Testis (tissue), 3 donors: ENCODE data around the gene PTPN13. TPM values are rescaled to one million over a fixed set of nuclear protein-coding genes. Genes with fewer than 3 reads are reported as not detected.

Source experiments
- DNase-seq: peaks from one replicate; pipeline ENCODE4 v3.0.0-alpha.2; 2019
- H3K27ac ChIP-seq, 2 donors: fragments of 200-600 bp; sonication (generic); one replicate each; pipeline ENCODE4 v1.5.1; 2019
- H3K27me3 ChIP-seq: fragments of 200-600 bp; sonication (generic); one replicate; pipeline ENCODE4 v1.5.1; 2019
- H3K36me3 ChIP-seq: fragments of 200-600 bp; sonication (generic); one replicate; pipeline ENCODE4 v1.5.1; 2017; ENCODE audit warnings: low read depth; ENCODE audit errors: missing control alignments
- H3K4me1 ChIP-seq: fragments of 200-600 bp; sonication (generic); one replicate; pipeline ENCODE4 v1.5.1; 2019
- H3K4me3 ChIP-seq, 2 donors: fragments of 200-600 bp; sonication (generic); one replicate each; pipeline ENCODE4 v1.5.1; 2017 to 2019
- H3K9me3 ChIP-seq: fragments of 200-600 bp; sonication (generic); one replicate; pipeline ENCODE4 v1.5.1; 2017
- POLR2A ChIP-seq: fragments of 450-650 bp; IDR thresholded peaks from one replicate; pipeline ENCODE4 v1.6.1; 2017; ENCODE audit warnings: antibody characterized with exemption, mild to moderate bottlenecking, moderate library complexity
- WGBS, 2 donors: methylation state at CpG; one replicate each; pipeline ENCODE4 v1.1.5; 2018; 5-methylcytosine and 5-hydroxymethylcytosine counted together
- intact Hi-C: fragments of 100-400 bp; cut with DNase I; formaldehyde crosslinking; loops from one replicate; pipeline ENCODE4 v1.15.1; 2023; ENCODE audit warnings: low total_unique reads
- polyA plus RNA-seq: library from polyadenylated mRNA; stranded (reverse); fragments of 350-450 nt; fragmentation: Illumina TruSeq; extraction: RNeasy Lipid Tissue Mini Kit (QIAGEN cat#74804); gene quantifications from one replicate; pipeline ENCODE4 v1.2.3, GENCODE V29; 2014; ENCODE audit warnings: low read depth, low replicate concordance; ENCODE audit not compliant: insufficient read depth
- total RNA-seq, 2 donors: library from RNA; depleted of rRNA; stranded (reverse); fragments of >200 nt; gene quantifications; one replicate each; pipeline ENCODE4 v1.2.3, GENCODE V29; 2016
- TF ChIP-seq, protein P1 (sequence below), 3 experiments: fragments of 450-650 bp in 2 of 3; fragments of 200-600 bp in 1 of 3; sonication (generic) in 1 of 3; IDR thresholded peaks; one replicate each; pipeline ENCODE4 v1.5.1; 2016 to 2019; ENCODE audit warnings: antibody characterized with exemption in 3 of 3, mild to moderate bottlenecking in 2 of 3, moderate library complexity in 1 of 3

Gene PTPN13
- total and polyA plus RNA-seq, 3 donors from 2014 or later = 30.1 to 62.0 (median 48.9) TPM

GRCh38 chr4:86720508-86721068 lies 126.5 kb downstream of the PTPN13 start:
- DNase-seq = no peak
- H3K9me3 ChIP-seq = no peaks in the 10 kb centered on the region
- H3K27me3 ChIP-seq = no peaks in the 10 kb centered on the region
- 61 to 80% methylated on average over 3 of the region's 3 CpGs for WGBS, 2 donors
- no peaks in the 10 kb centered on the region for H3K4me1 ChIP-seq
- no peak overlapping the region for H3K4me3 ChIP-seq
- no peak overlapping the region for H3K27ac ChIP-seq
- intact Hi-C loops = no loop called here
- no peak for TF ChIP-seq POLR2A
- TF ChIP-seq, protein P1, sequence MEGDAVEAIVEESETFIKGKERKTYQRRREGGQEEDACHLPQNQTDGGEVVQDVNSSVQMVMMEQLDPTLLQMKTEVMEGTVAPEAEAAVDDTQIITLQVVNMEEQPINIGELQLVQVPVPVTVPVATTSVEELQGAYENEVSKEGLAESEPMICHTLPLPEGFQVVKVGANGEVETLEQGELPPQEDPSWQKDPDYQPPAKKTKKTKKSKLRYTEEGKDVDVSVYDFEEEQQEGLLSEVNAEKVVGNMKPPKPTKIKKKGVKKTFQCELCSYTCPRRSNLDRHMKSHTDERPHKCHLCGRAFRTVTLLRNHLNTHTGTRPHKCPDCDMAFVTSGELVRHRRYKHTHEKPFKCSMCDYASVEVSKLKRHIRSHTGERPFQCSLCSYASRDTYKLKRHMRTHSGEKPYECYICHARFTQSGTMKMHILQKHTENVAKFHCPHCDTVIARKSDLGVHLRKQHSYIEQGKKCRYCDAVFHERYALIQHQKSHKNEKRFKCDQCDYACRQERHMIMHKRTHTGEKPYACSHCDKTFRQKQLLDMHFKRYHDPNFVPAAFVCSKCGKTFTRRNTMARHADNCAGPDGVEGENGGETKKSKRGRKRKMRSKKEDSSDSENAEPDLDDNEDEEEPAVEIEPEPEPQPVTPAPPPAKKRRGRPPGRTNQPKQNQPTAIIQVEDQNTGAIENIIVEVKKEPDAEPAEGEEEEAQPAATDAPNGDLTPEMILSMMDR (IDR thresholded peaks at IDR 0.05) = no peak
- H3K36me3 ChIP-seq = no peaks in the 10 kb centered on the region

DNA sequence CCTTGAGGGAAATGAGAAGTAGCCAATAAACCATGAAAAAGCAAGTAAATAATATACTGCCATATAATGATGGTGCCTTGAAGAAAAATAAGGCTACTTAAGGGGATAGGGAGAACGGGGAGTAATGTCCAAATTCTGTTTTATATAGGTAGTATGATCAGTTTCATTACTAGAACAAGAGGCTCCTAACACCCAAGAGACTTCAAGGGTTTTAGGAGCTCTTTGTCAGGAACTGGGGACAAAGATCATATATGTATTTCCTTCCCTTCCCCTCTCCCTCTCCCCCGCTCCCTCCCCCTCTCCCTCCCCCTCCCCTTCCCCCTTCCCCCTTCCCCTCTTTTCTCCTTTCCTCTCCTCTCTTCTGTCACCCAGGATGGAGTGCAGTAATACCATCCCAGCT lies 127.3 kb downstream of the PTPN13 start:
- intact Hi-C loops = no loop called here
- 69 to 91% methylated on average over 2 of the region's 2 CpGs for WGBS, 2 donors
- Histone ChIP-seq H3K36me3 (no peaks in the 10 kb centered on the region), H3K4me3 (no peak overlapping the region), H3K27me3 (no peaks in the 10 kb centered on the region), H3K4me1 (no peaks in the 10 kb centered on the region), H3K27ac (no peak overlapping the region), H3K9me3 (no peaks in the 10 kb centered on the region)
- TF ChIP-seq, protein P1 (IDR thresholded peaks at IDR 0.05) = no peak
- TF ChIP-seq POLR2A = no peak
- no peak for DNase-seq

DNA sequence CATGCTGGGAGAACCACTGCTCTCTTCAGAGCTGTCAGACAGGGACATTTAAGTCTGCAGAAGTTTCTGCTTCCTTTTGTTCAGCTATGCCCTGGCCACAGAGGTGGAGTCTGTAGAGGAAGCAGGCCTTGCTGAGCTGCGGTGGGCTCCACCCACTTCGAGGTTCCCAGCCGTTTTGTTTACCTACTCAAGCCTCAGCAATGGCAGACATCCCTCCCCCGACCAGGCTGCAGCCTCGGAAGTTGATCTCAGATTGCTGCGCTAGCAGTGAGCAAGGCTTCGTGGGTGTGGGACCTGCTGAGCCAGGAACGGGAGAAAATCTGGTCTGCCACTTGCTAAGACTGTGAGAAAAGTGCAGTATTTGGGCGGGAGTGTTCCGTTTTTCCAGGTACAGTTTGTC lies 136.2 kb downstream of the PTPN13 start:
- no peaks in the 10 kb centered on the region for H3K9me3 ChIP-seq
- WGBS, 2 donors = 77% methylated on average over 10 of the region's 10 CpGs; no CpG with 5 or more reads in 1 of the 2 donors
- H3K27me3 ChIP-seq = no peaks in the 10 kb centered on the region
- intact Hi-C loops = no loop called here
- no peak overlapping the region for H3K27ac ChIP-seq
- DNase-seq = no peak
- no peaks in the 10 kb centered on the region for H3K36me3 ChIP-seq
- no peaks in the 10 kb centered on the region for H3K4me1 ChIP-seq
- H3K4me3 ChIP-seq = no peak overlapping the region
- TF ChIP-seq, protein P1 (IDR thresholded peaks at IDR 0.05) = no peak
- TF ChIP-seq POLR2A = no peak

GRCh38 chr4:86737244-86737643 lies 143.1 kb downstream of the PTPN13 start:
- Histone ChIP-seq H3K4me3 (no peak overlapping the region), H3K27me3 (no peaks in the 10 kb centered on the region), H3K9me3 (no peaks in the 10 kb centered on the region), H3K4me1 (no peaks in the 10 kb centered on the region), H3K27ac (no peak overlapping the region), H3K36me3 (no peaks in the 10 kb centered on the region)
- no peak for TF ChIP-seq POLR2A
- intact Hi-C loops = no loop called here
- DNase-seq = no peak
- 85 to 95% methylated on average over 1 of the region's 1 CpG for WGBS, 2 donors

DNA sequence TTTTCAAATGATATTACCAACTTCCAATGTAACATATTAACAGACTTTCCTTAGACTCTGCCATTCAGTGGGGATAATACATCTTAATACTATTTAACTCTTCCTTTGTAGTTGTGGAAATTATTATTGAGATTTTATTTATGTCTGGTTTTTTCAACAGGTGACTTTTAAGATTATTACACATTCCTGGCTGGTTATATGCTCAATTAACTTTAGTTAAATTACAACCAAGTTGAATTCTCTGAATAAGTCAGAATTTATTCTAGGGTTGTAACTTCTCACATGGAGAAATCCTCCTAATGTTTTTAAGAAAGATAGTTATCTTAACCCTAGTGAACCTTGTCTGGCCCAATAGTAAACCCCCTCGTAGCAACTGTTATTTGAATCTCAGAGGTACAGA lies 147.7 kb downstream of the PTPN13 start:
- Histone ChIP-seq H3K27me3 (no peaks in the 10 kb centered on the region), H3K36me3 (no peaks in the 10 kb centered on the region), H3K4me1 (no peaks in the 10 kb centered on the region), H3K4me3 (no peak overlapping the region), H3K9me3 (no peaks in the 10 kb centered on the region), H3K27ac (no peak overlapping the region)
- intact Hi-C loops = no loop called here
- TF ChIP-seq POLR2A = no peak
- TF ChIP-seq, protein P1 (IDR thresholded peaks at IDR 0.05) = no peak
- no peak for DNase-seq
- 91 to 96% methylated on average over 1 of the region's 1 CpG for WGBS, 2 donors
